Measurements from ENCODE around the gene SEC14L1.
"Not testable (repeated sequence)": the region's sequence is repeated elsewhere in the genome, so short reads cannot be mapped to it uniquely, and the experiment has no call there.

SEC14L1 gene

DNA sequence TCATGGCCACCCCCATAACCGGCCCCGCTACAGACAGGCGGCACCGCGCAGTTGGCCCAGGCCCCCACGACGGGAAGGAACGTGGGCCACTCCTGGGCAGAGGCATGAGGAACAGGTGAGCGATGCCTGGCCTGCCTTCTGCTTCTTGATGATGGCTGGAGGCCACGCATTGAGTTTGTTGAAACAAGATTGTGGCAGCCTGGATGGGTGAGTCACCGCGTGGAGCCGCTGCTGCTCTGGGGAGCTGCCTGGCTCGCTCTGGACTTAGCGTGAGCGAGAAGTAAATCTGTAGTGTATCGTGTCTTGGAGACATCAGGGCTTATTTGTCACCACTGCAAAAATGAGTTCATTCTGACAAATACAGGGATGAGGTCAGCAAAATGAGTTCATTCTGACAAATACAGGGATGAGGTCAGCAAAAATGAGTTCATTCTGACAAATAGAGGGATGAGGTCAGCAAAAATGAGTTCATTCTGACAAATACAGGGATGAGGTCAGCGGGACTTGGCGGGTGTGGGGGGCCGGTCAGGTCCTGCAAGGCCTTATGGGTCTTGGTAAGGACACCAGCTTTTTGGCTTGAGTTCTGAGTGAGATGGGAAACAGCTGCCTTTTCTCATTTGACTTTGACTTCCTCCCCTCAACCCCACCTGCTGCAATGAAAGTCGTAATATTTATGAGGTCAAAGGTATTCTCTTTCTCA is 93.0 kb downstream of the SEC14L1 start:
- H3K27ac Mint-ChIP-seq = peak overlapping the region in 1 of 2 donors; percentile 24
- peaks cover 7% of the 10 kb centered on the region for H3K27me3 Mint-ChIP-seq
- DNase-seq = no peak
- H3K9me3 Mint-ChIP-seq = peaks cover 4 to 15% of the 10 kb centered on the region in 2 donors
- ATAC-seq = peak; percentile 51
- H3K4me3 Mint-ChIP-seq = peak overlapping the region in 1 of 2 donors; percentile 25
- H3K4me1 Mint-ChIP-seq = peaks cover 35% of the 10 kb centered on the region

DNA sequence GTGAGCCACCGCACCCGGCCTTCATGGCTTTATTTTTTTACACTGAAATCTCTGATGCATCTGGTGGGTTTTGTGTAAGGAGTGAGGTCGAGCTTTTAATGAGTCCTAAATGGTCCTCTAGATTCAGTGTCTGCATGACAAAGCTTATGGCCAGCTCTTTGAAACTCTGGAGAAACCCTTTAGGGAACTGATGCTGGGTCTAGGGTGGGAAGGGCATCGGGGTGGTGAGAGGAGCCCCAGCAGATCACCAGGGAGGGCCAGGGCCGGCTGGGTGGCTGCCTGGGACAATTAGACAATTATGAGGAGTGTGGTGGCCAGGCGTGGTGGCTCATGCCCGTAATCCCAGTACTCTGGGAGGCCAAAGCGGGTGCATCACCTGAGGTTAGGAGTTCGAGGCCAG is 93.9 kb downstream of the SEC14L1 start:
- Mint-ChIP-seq H3K4me3 (peak overlapping the region; percentile 81 to 84), H3K4me1 (peaks cover 35% of the 10 kb centered on the region), H3K27ac (peak overlapping the region; percentile 85 to 94), H3K27me3 (peaks cover 7% of the 10 kb centered on the region), H3K9me3 (peaks cover 4 to 15% of the 10 kb centered on the region in 2 donors)
- no peak for ATAC-seq
- DNase-seq = no peak

DNA sequence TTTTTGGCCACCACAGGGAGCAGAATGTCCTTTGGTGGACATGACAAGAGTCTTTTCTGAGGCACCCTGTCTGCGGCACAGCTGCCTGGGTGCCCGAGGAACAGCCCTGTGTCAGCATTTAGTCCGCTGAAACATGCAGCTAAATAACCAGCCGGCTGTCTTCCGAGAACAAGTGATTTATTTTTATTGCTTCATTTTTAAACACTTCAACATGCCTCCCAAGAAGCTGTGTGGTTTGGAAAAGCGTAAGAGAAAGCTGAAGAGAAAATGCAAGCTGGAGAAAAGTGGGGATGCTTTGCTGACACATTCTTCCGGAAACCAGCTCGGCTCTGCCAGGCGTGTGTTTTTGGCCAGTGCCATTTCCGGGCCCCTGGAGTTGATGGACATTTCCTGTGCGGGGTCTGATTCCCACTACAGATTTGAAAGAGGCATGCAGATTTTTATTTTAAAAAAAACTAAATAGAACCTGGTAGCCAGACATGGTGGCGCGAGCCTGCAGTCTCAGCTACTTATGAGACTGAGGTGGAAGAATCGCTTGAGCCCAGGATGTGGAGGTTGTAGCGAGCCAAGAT is 94.7 kb downstream of the SEC14L1 start:
- Mint-ChIP-seq H3K9me3 (peaks cover 4 to 15% of the 10 kb centered on the region in 2 donors), H3K27ac (peak overlapping the region; percentile 85 to 94), H3K4me1 (peaks cover 35% of the 10 kb centered on the region), H3K27me3 (peaks cover 7% of the 10 kb centered on the region), H3K4me3 (peak overlapping the region; percentile 81 to 84)
- DNase-seq (peak; percentile 26 to 44), ATAC-seq (peak; percentile 64)

DNA sequence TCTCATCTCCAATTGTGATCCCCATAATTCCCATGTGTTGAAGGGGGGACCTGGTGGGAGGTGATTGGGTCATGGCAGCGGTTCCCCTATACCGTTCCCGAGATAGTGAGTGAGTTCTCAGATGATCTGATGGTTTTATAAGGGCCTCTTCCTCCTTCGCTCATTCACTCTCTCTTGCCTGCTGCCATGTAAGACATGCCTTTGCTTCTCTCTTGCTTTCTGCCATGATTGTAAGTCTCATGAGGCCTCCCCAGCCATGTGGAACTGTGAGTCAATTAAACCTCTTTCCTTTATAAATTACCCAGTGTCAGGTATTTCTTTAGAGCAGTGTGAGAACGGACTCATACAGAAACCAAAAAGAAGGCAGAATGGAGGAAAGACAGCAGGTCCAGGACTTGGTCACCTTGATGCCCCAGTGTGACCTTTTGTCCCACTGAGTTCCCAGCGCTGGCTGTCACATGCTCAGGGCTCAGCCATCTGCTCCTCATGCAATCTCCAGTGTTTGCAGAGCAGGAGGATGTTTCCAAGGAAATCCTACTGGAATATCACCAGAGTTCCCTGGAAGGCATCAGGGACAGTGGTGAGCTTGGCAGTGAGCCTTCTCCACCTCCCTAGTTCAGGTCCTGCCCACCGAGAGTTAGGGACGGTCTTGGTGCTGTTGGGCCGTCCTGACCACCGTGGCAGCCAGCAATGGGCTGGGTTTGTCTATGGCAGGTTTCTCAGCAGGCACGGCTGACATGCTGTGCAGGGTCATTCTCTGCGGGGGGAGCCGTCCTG is 96.7 kb downstream of the SEC14L1 start:
- no peak overlapping the region for H3K4me3 Mint-ChIP-seq
- H3K27ac Mint-ChIP-seq = no peak overlapping the region
- peaks cover 35% of the 10 kb centered on the region for H3K4me1 Mint-ChIP-seq
- DNase-seq = no peak
- H3K9me3 Mint-ChIP-seq = peaks cover 4 to 15% of the 10 kb centered on the region in 2 donors
- ATAC-seq = no peak
- peaks cover 7% of the 10 kb centered on the region for H3K27me3 Mint-ChIP-seq

DNA sequence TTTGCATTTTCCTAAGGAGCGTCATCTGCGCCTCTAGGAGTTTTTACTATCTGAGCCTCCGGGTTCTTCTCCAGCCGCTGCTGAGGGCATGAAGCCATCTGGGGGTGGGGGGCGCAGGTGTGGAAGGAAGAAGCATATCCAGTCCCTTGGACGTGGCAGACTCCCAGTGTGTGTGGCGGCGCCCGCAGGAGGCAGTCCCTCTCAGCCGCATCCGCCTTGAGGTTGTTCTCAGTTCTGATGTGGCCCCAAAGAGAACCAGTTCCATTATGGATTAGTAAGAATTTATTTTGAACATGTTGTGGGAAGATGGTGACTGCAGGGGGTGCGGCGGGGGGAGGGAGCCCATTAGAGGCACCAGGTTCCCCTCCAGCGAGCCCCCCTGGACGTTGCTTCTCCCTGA is 100.2 kb downstream of the SEC14L1 start:
- Mint-ChIP-seq H3K4me1 (peaks cover 22% of the 10 kb centered on the region), H3K4me3 (no peak overlapping the region), H3K9me3 (peaks cover 0 to 15% of the 10 kb centered on the region in 2 donors), H3K27me3 (peaks cover 7% of the 10 kb centered on the region), H3K27ac (no peak overlapping the region)
- no peak for ATAC-seq
- no peak for DNase-seq

DNA sequence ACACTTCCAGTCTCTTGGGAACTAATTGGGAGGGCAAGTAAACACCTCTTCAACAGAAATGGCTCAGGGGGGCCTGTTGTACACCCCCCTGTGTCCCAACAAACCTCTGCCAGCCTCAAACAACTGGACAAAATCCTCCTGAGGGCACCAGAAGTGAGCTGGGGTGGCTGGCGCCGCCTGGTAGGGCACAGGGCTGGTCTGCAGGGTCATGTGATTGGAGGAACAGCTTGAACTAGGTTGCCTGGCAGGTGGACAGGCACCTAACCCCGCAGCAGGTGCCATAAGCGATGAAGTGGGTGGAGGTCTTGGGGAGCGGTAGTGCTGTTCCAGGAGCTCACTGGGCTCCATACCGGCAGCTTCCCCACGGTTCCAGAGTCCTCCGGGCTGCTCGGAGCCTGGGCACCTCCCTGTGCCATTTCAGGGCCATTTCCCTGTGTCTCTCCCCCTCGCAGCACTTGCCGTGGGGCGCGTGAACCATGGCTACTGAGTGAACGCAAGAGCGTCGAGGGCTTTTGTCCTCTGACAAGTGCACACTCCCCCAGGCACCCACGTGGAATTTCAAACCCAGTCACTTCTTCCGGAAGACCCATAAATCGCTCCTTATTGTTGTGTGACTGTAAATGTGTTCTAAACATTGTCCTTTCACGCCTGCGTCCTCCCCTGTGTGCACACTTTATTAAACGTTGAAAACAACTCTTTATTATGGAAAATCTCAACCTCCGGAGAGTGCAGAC is 101.5 kb downstream of the SEC14L1 start:
- Mint-ChIP-seq H3K4me3 (no peak overlapping the region), H3K27me3 (peaks cover 1% of the 10 kb centered on the region), H3K27ac (no peak overlapping the region), H3K9me3 (peaks cover 0 to 4% of the 10 kb centered on the region in 2 donors), H3K4me1 (peaks cover 22% of the 10 kb centered on the region)
- no peak for ATAC-seq
- no peak for DNase-seq

DNA sequence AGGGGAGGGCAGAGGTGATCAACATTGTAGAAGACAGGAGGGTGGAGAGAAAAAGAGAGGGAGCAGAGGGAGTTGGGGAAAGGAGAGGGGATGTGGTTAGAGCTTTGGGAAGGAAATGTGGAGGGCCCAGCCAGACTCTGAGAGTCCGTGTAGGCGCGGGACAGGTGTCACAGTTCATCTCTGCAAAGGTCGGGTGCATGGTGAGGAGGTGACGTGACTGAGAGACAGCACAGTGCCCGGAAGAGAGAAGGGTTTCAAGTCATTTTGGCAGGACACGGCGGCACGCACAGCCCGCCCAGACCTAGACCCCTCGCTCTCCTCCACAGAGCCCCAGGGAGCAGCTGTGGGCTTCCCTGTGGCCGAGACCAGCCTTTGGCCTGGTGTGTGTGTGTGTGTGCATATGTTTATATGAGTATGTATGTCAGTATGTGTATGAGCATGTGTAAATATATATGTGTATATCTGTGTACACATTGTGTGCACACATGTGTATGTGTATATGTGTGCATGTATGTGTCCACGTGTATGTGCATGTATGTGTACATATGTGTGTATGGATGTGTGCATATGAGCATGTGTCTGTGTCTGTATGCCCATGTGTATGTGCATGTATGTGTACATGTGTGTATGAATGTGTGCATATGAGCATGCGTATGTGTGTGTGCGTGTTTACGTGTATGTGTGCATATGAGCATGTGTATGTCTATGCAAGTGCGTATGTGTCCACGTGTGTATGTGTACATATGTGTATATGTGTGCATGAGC is 104.6 kb downstream of the SEC14L1 start:
- no peak overlapping the region for H3K27ac Mint-ChIP-seq
- peaks cover 26% of the 10 kb centered on the region for H3K27me3 Mint-ChIP-seq
- ATAC-seq (peak; percentile 39), DNase-seq (no peak)
- peaks cover 30% of the 10 kb centered on the region for H3K4me1 Mint-ChIP-seq
- peak overlapping the region in 1 of 2 donors; percentile 67 for H3K4me3 Mint-ChIP-seq
- H3K9me3 Mint-ChIP-seq = no peaks in the 10 kb centered on the region

- ATAC-seq (peak; percentile 52), DNase-seq (no peak)
- Mint-ChIP-seq H3K27ac (no peak overlapping the region), H3K27me3 (peaks cover 26% of the 10 kb centered on the region), H3K9me3 (no peaks in the 10 kb centered on the region), H3K4me3 (peak overlapping the region; percentile 37 to 73), H3K4me1 (peaks cover 30% of the 10 kb centered on the region)
These were observed 105.6 kb downstream of the SEC14L1 start for GRCh38 chr17:77246110-77247047.

DNA sequence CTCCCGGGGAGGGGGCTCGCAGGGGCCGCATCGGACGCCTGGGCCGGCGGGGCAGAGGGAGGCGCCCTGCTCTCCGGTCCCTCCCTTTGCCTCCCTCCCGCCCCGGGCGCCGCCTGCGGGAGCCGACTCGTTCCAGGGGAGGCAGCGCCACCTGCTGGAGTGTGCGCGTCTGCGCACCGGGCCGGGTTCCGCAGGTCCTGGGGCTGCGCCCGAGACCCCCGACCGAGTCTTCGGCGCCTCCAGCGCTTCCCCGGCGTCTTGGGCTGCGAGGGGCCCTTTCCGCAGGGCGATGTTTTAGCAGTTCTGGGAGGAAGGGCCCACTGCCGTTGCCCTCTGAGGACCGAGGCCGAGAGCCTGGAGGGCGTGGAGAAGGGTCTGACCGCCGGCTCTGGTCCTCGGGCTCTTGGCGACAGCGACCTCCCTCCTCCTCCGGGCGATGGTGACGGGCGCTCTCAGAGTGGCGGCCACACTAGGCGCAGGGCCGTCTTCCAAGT is 106.3 kb downstream of the SEC14L1 start:
- peaks cover 30% of the 10 kb centered on the region for H3K4me1 Mint-ChIP-seq
- peak overlapping the region; percentile 67 to 73 for H3K4me3 Mint-ChIP-seq
- H3K27me3 Mint-ChIP-seq = peaks cover 26% of the 10 kb centered on the region
- DNase-seq (peak; percentile 86 to 87), ATAC-seq (peak; percentile 92)
- peak overlapping the region in 1 of 2 donors; percentile 85 for H3K27ac Mint-ChIP-seq
- H3K9me3 Mint-ChIP-seq = no peaks in the 10 kb centered on the region

GRCh38 chr17:77247609-77248008 is 106.8 kb downstream of the SEC14L1 start:
- H3K4me1 Mint-ChIP-seq = peaks cover 30% of the 10 kb centered on the region
- DNase-seq = no peak
- peaks cover 26% of the 10 kb centered on the region for H3K27me3 Mint-ChIP-seq

GRCh38 chr17:77248216-77249114 is 107.7 kb downstream of the SEC14L1 start:
- no peaks in the 10 kb centered on the region for H3K9me3 Mint-ChIP-seq
- peaks cover 26% of the 10 kb centered on the region for H3K27me3 Mint-ChIP-seq
- H3K4me1 Mint-ChIP-seq = peaks cover 30% of the 10 kb centered on the region
- ATAC-seq (no peak), DNase-seq (no peak)
- H3K4me3 Mint-ChIP-seq = no peak overlapping the region
- no peak overlapping the region for H3K27ac Mint-ChIP-seq

More at GRCh38 chr17:77247609-77248008, 106.8 kb downstream of the SEC14L1 start:
- Mint-ChIP-seq H3K9me3 (no peaks in the 10 kb centered on the region), H3K27ac (no peak overlapping the region), H3K4me3 (peak overlapping the region; percentile 67 to 73)
- ATAC-seq = no peak

DNA sequence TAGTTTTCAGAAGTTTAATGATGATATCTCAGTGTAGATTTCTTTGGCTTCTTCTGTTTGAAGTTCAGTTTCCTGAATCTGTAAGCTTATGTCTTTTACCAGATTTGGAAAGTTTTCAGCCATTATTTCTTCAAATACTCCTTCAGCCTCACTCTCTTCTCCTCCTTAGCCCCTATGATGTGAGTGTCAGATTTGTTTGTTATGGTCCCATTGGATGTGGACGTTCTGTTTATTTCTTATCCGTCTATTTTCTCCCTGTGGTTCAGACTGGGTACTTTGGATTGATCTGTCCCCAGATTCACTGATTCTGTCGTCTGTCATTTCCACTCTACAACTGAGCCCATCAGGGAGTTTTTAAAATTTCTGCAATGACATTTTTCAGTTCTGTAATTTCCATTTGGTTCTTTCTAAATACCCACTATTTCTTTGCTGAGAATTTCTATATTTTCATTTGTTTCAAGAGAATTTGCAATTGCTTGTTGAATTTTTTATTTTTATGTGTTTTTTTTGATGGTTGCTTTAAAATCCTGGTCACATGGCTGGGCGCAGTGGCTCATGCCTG is 110.9 kb downstream of the SEC14L1 start:
- H3K27ac Mint-ChIP-seq = no peak overlapping the region
- no peaks in the 10 kb centered on the region for H3K9me3 Mint-ChIP-seq
- peaks cover 13% of the 10 kb centered on the region for H3K4me1 Mint-ChIP-seq
- peaks cover 33% of the 10 kb centered on the region for H3K27me3 Mint-ChIP-seq
- ATAC-seq (no peak), DNase-seq (no peak)
- no peak overlapping the region for H3K4me3 Mint-ChIP-seq

- not testable (repeated sequence) for ATAC-seq, H3K4me3 Mint-ChIP-seq, H3K27ac Mint-ChIP-seq, DNase-seq, H3K9me3 Mint-ChIP-seq
- H3K27me3 Mint-ChIP-seq = peaks cover 37% of the 10 kb centered on the region
- peaks cover 10% of the 10 kb centered on the region for H3K4me1 Mint-ChIP-seq
These were observed 111.5 kb downstream of the SEC14L1 start for GRCh38 chr17:77252306-77252705.
